ENCODE measurements around the gene TCERG1.

Gene TCERG1

GRCh38 chr5:146458894-146459293 is 11.8 kb downstream of the TCERG1 start:
- no peak for DNase-seq

- DNase-seq = no peak
These were observed 14.2 kb downstream of the TCERG1 start for GRCh38 chr5:146461319-146461718.

GRCh38 chr5:146463446-146463845 is 16.3 kb downstream of the TCERG1 start:
- DNase-seq = no peak

- no peak for DNase-seq
These were observed 19.6 kb downstream of the TCERG1 start for GRCh38 chr5:146466521-146467349.

- no peak for DNase-seq
These were observed 20.6 kb downstream of the TCERG1 start for GRCh38 chr5:146467760-146468159.

GRCh38 chr5:146474065-146474464 is 26.9 kb downstream of the TCERG1 start:
- DNase-seq = no peak

- no peak for DNase-seq
These were observed 28.2 kb downstream of the TCERG1 start for GRCh38 chr5:146475190-146475780.

- DNase-seq = no peak
These were observed 28.8 kb downstream of the TCERG1 start for GRCh38 chr5:146475906-146476305.

GRCh38 chr5:146482775-146483174 is 35.6 kb downstream of the TCERG1 start:
- DNase-seq = no peak

GRCh38 chr5:146484714-146485391 is 37.7 kb downstream of the TCERG1 start:
- DNase-seq = no peak

- DNase-seq = no peak
These were observed 43.1 kb downstream of the TCERG1 start for GRCh38 chr5:146490089-146490843.

GRCh38 chr5:146494656-146495055 is 47.5 kb downstream of the TCERG1 start:
- DNase-seq = no peak

- no peak for DNase-seq
These were observed 52.5 kb downstream of the TCERG1 start for GRCh38 chr5:146499680-146500079.

- DNase-seq = no peak
These were observed 60.3 kb downstream of the TCERG1 start for GRCh38 chr5:146507428-146507827.

GRCh38 chr5:146510559-146511125 is 63.5 kb downstream of the TCERG1 start:
- DNase-seq = no peak

- DNase-seq = no peak
These were observed 66.3 kb downstream of the TCERG1 start for GRCh38 chr5:146513462-146513861.

- no peak for DNase-seq
These were observed 67.4 kb downstream of the TCERG1 start for GRCh38 chr5:146514575-146514974.

GRCh38 chr5:146515473-146516150 is 68.5 kb downstream of the TCERG1 start:
- DNase-seq = no peak

GRCh38 chr5:146516151-146516475 is 69.0 kb downstream of the TCERG1 start, which contains the start of gene GPR151:
TSS of gene GPR151 (minus strand) at chr5:146516190. CDS start at chr5:146516113, 77 bp downstream.
- DNase-seq = no peak

- no peak for DNase-seq
These were observed 72.4 kb downstream of the TCERG1 start for GRCh38 chr5:146519554-146519953.

GRCh38 chr5:146520731-146521130 is 73.6 kb downstream of the TCERG1 start:
- DNase-seq = no peak

- DNase-seq = no peak
These were observed 74.4 kb downstream of the TCERG1 start for GRCh38 chr5:146521403-146522106.
